K562 (cell line): ENCODE results near the gene RNF181. TPM values are rescaled to one million over a fixed set of nuclear protein-coding genes. Genes with fewer than 3 reads are reported as not detected.

Experiments used
- ATF6 ChIP-seq: sonication (generic); formaldehyde crosslinking; IDR thresholded peaks from 2 replicates; pipeline ENCODE4 v1.4.0; 2020; ENCODE audit warnings: mild to moderate bottlenecking, missing genetic modification reagents
- NCOA2 ChIP-seq, 2 experiments: fragments of 450-650 bp; IDR thresholded peaks; 2 replicates each; pipeline ENCODE4 v1.6.1; 2018; ENCODE audit warnings: mild to moderate bottlenecking in 2 of 2, moderate library complexity in 1 of 2; ENCODE audit not compliant: partially characterized antibody in 2 of 2
- RBM22 ChIP-seq: fragments of 200-400 bp; formaldehyde crosslinking; IDR thresholded peaks from 2 replicates; pipeline ENCODE4 v1.6.1; 2018; ENCODE audit warnings: low read length, low read depth; ENCODE audit not compliant: poor library complexity, severe bottlenecking
- ZBTB11 ChIP-seq, 3 experiments: fragments of 200-800 bp in 1 of 3; fragments of 250-450 bp in 1 of 3; fragments of 450-650 bp in 1 of 3; sonication (Bioruptor Pico) in 1 of 3; sonication (Bioruptor generic) in 1 of 3; formaldehyde crosslinking in 1 of 3; IDR thresholded peaks; 2 replicates each; pipeline versions ENCODE4 v1.6.1 to v1.8.0; 2016 to 2022; ENCODE audit warnings: mild to moderate bottlenecking in 2 of 3, missing genetic modification characterization in 2 of 3, missing compliant biosample characterization in 1 of 3, moderate library complexity in 1 of 3
- ZBTB17 ChIP-seq: fragments of 450-650 bp; formaldehyde crosslinking; IDR thresholded peaks from 2 replicates; pipeline ENCODE4 v1.4.0; 2020; ENCODE audit warnings: mild to moderate bottlenecking
- polyA plus RNA-seq, 8 experiments: library from polyadenylated mRNA; depleted of rRNA in 4 of 8; stranded (reverse) in 5 of 8; unstranded in 3 of 8; fragments of >200 nt; fragmentation: Nextera tagmentation in 2 of 8; fragmentation: Illumina TruSeq in 1 of 8; extraction: Ambion mirVana in 2 of 8; extraction: Trizol in 1 of 8; gene quantifications; 2 replicates each; pipeline versions ENCODE4 v1.2.1 to v1.2.3, GENCODE V29; 2011 to 2014; ENCODE audit warnings: inconsistent platforms in 1 of 8, missing spikeins in 1 of 8
- total RNA-seq, 7 experiments: library from RNA; depleted of rRNA in 6 of 7; stranded (reverse); fragments of >200 nt in 6 of 7; fragmentation: Illumina TruSeq in 2 of 7; extraction: Trizol in 2 of 7; gene quantifications; 2 replicates each; pipeline versions ENCODE4 v1.2.1 to v1.2.3, GENCODE V29; 2011 to 2021; ENCODE audit warnings: low replicate concordance in 1 of 7
- TF ChIP-seq, protein P1 (sequence below): fragments of 250-450 bp; sonication (Bioruptor Pico); IDR thresholded peaks from 2 replicates; pipeline ENCODE4 v1.4.0; 2020; ENCODE audit warnings: borderline replicate concordance
- TF ChIP-seq, protein P2 (sequence below), 2 experiments: fragments of 450-650 bp in 1 of 2; sonication (generic) in 1 of 2; formaldehyde crosslinking in 1 of 2; IDR thresholded peaks; 2 replicates each; pipeline versions ENCODE4 v1.7.1 to v1.9.0; 2016 to 2022; ENCODE audit warnings: inconsistent platforms in 1 of 2, mild to moderate bottlenecking in 1 of 2, missing genetic modification reagents in 1 of 2

The RNF181 gene
- total and polyA plus RNA-seq, 9 of the 15 experiments (the other 6 are each of a cell fraction or from before 2014, with no cell fraction given): 139 to 492 (median 253) TPM

GRCh38 chr2:85584857-85585780 is 10.4 kb upstream of the RNF181 start (continued):
- TF ChIP-seq, protein P1, sequence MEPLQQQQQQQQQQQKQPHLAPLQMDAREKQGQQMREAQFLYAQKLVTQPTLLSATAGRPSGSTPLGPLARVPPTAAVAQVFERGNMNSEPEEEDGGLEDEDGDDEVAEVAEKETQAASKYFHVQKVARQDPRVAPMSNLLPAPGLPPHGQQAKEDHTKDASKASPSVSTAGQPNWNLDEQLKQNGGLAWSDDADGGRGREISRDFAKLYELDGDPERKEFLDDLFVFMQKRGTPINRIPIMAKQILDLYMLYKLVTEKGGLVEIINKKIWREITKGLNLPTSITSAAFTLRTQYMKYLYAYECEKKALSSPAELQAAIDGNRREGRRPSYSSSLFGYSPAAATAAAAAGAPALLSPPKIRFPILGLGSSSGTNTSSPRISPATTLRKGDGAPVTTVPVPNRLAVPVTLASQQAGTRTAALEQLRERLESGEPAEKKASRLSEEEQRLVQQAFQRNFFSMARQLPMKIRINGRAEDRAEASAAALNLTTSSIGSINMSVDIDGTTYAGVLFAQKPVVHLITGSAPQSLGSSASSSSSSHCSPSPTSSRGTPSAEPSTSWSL (CRISPR knock-in tag): no peak
- TF ChIP-seq ZBTB17 (CRISPR knock-in tag) (peak; percentile 47; the same call in 1 of the 2 replicates), ATF6 (CRISPR knock-in tag) (no peak), ZBTB11 (CRISPR knock-in tag; IDR thresholded peaks at IDR 0.05) (peak in 1 of 3 experiments; percentile 74; a peak in 2 of 6 replicates), NCOA2 (IDR thresholded peaks at IDR 0.05; ENCODE audit: partially characterized antibody in 2 of 2) (no peak), RBM22 (no peak)
- TF ChIP-seq, protein P2, sequence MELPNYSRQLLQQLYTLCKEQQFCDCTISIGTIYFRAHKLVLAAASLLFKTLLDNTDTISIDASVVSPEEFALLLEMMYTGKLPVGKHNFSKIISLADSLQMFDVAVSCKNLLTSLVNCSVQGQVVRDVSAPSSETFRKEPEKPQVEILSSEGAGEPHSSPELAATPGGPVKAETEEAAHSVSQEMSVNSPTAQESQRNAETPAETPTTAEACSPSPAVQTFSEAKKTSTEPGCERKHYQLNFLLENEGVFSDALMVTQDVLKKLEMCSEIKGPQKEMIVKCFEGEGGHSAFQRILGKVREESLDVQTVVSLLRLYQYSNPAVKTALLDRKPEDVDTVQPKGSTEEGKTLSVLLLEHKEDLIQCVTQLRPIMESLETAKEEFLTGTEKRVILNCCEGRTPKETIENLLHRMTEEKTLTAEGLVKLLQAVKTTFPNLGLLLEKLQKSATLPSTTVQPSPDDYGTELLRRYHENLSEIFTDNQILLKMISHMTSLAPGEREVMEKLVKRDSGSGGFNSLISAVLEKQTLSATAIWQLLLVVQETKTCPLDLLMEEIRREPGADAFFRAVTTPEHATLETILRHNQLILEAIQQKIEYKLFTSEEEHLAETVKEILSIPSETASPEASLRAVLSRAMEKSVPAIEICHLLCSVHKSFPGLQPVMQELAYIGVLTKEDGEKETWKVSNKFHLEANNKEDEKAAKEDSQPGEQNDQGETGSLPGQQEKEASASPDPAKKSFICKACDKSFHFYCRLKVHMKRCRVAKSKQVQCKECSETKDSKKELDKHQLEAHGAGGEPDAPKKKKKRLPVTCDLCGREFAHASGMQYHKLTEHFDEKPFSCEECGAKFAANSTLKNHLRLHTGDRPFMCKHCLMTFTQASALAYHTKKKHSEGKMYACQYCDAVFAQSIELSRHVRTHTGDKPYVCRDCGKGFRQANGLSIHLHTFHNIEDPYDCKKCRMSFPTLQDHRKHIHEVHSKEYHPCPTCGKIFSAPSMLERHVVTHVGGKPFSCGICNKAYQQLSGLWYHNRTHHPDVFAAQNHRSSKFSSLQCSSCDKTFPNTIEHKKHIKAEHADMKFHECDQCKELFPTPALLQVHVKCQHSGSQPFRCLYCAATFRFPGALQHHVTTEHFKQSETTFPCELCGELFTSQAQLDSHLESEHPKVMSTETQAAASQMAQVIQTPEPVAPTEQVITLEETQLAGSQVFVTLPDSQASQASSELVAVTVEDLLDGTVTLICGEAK (IDR thresholded peaks at IDR 0.05): peak; percentile 70; the same call in 1 of the 2 replicates
- TF ChIP-seq, protein P2 (CRISPR knock-in tag; IDR thresholded peaks at IDR 0.05): no peak
